ENCODE results near the gene SFSWAP.
A peak's percentile ranks its signal among the peaks of the same experiment; 100 is the strongest.

Gene SFSWAP

DNA sequence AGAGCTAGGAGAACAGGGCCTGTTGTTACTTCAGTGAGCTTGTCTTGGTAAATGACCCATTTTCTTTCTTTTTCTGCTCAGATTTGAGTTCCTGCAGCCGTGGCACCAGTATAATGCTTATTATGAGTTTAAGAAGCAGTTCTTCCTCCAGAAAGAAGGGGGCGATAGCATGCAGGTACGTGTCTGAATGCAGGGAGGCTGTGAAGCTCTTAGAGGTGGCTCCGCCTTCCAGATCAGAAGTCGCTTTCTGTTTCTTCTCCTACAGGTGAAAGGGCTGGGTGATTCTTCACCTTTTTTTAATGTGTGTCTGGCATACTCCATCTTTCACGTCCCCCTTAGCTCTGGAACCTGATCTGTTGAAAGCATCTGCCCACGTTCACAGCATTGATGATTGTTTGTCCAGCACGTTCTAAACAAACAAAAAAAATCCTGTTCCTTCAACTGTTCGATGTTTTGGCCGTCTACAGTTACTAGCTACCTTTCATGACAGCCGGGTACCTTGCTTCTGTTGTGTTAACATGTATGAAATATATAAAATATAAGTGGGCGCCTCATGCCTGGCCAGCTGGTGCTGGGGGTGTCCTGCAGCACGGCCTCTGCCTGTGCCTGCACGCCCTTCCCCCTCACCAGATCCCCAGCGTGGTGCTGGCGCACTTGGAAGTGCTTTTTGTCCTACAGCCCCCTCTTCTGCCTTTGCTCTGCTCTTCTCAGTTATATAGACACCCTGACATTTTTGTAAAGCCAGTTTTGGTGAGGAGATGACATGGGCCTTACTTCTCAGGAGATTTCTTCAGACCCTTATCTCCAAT is 44.6 kb downstream of the SFSWAP start:
- peak in 1 of 2 experiments; percentile 30 for DNase-seq (ENCODE audit: low read depth in 1 of 2, low spot score in 1 of 2)
- H3K4me3 ChIP-seq (replicated peaks; ENCODE audit: insufficient read depth, low read length) = no peak overlapping the region
- H3K27me3 ChIP-seq (ENCODE audit: insufficient read depth, poor library complexity, severe bottlenecking) = no peaks in the 10 kb centered on the region
- TF ChIP-seq GABPA (IDR thresholded peaks at IDR 0.05; ENCODE audit: low read depth) = no peak
- TF ChIP-seq SPI1 (IDR thresholded peaks at IDR 0.05; ENCODE audit: borderline replicate concordance, low read depth) = no peak
- TF ChIP-seq, protein P1, sequence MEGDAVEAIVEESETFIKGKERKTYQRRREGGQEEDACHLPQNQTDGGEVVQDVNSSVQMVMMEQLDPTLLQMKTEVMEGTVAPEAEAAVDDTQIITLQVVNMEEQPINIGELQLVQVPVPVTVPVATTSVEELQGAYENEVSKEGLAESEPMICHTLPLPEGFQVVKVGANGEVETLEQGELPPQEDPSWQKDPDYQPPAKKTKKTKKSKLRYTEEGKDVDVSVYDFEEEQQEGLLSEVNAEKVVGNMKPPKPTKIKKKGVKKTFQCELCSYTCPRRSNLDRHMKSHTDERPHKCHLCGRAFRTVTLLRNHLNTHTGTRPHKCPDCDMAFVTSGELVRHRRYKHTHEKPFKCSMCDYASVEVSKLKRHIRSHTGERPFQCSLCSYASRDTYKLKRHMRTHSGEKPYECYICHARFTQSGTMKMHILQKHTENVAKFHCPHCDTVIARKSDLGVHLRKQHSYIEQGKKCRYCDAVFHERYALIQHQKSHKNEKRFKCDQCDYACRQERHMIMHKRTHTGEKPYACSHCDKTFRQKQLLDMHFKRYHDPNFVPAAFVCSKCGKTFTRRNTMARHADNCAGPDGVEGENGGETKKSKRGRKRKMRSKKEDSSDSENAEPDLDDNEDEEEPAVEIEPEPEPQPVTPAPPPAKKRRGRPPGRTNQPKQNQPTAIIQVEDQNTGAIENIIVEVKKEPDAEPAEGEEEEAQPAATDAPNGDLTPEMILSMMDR (IDR thresholded peaks at IDR 0.05; ENCODE audit: insufficient read depth, low read length) = peak; percentile 23
- no peak overlapping the region for H3K27ac ChIP-seq (replicated peaks)

DNA sequence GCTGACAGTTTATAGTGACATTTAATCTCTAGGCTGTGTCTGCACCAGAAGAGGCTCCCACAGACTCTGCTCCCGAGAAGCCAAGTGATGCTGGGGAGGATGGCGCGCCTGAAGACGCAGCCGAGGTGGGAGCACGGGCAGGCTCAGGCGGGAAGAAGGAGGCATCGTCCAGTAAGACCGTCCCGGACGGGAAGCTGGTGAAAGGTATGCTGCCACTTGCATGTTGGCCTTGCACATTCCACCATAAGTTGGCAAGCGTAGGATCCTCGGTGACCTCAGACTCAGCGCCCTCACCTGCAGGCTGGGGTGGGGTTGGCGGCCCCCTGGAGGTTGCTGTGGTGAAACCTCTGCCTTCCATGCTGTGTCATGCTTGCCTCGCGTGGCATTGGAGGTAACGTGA is 45.6 kb downstream of the SFSWAP start:
- Histone ChIP-seq H3K27me3 (ENCODE audit: insufficient read depth, poor library complexity, severe bottlenecking) (no peaks in the 10 kb centered on the region), H3K27ac (replicated peaks) (no peak overlapping the region), H3K4me3 (replicated peaks; ENCODE audit: insufficient read depth, low read length) (no peak overlapping the region)
- DNase-seq (ENCODE audit: low read depth in 1 of 2, low spot score in 1 of 2) = no peak
- TF ChIP-seq GABPA (IDR thresholded peaks at IDR 0.05; ENCODE audit: low read depth) (no peak), SPI1 (IDR thresholded peaks at IDR 0.05; ENCODE audit: borderline replicate concordance, low read depth) (no peak), POLR2AphosphoS5 (IDR thresholded peaks at IDR 0.05; ENCODE audit: low read depth) (no peak)
- TF ChIP-seq, protein P2, sequence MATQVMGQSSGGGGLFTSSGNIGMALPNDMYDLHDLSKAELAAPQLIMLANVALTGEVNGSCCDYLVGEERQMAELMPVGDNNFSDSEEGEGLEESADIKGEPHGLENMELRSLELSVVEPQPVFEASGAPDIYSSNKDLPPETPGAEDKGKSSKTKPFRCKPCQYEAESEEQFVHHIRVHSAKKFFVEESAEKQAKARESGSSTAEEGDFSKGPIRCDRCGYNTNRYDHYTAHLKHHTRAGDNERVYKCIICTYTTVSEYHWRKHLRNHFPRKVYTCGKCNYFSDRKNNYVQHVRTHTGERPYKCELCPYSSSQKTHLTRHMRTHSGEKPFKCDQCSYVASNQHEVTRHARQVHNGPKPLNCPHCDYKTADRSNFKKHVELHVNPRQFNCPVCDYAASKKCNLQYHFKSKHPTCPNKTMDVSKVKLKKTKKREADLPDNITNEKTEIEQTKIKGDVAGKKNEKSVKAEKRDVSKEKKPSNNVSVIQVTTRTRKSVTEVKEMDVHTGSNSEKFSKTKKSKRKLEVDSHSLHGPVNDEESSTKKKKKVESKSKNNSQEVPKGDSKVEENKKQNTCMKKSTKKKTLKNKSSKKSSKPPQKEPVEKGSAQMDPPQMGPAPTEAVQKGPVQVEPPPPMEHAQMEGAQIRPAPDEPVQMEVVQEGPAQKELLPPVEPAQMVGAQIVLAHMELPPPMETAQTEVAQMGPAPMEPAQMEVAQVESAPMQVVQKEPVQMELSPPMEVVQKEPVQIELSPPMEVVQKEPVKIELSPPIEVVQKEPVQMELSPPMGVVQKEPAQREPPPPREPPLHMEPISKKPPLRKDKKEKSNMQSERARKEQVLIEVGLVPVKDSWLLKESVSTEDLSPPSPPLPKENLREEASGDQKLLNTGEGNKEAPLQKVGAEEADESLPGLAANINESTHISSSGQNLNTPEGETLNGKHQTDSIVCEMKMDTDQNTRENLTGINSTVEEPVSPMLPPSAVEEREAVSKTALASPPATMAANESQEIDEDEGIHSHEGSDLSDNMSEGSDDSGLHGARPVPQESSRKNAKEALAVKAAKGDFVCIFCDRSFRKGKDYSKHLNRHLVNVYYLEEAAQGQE (IDR thresholded peaks at IDR 0.05; ENCODE audit: insufficient replicate concordance, low read depth) = no peak
- TF ChIP-seq, protein P1 (IDR thresholded peaks at IDR 0.05; ENCODE audit: insufficient read depth, low read length) = no peak

DNA sequence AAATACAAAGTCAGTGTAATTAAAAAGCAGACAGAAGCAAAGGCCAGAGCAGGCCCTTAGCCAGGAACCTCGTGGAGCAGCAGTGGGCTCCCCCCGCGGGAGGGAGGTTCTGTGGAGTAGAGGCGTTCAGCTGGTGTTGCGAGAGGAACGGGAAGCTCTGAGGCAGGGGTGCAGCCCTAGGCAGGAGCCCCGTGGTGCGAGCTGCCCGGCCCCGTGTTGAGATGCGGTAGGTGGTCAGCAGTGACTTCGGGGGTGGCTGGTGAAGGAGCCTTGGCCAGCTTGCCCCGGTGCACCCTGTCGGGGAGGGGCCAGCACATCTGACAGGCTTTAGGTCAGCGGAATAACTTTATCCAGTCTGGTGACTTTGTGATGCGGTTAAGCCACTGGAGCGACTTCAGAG is 46.2 kb downstream of the SFSWAP start:
- TF ChIP-seq POLR2AphosphoS5 (IDR thresholded peaks at IDR 0.05; ENCODE audit: low read depth) (no peak), GABPA (IDR thresholded peaks at IDR 0.05; ENCODE audit: low read depth) (no peak), SPI1 (IDR thresholded peaks at IDR 0.05; ENCODE audit: borderline replicate concordance, low read depth) (no peak)
- TF ChIP-seq, protein P1 (IDR thresholded peaks at IDR 0.05; ENCODE audit: insufficient read depth, low read length) = no peak
- TF ChIP-seq, protein P2 (IDR thresholded peaks at IDR 0.05; ENCODE audit: insufficient replicate concordance, low read depth) = no peak
- no peak for DNase-seq (ENCODE audit: low read depth in 1 of 2, low spot score in 1 of 2)
- H3K27me3 ChIP-seq (ENCODE audit: insufficient read depth, poor library complexity, severe bottlenecking) = no peaks in the 10 kb centered on the region
- H3K27ac ChIP-seq (replicated peaks) = no peak overlapping the region
- H3K4me3 ChIP-seq (replicated peaks; ENCODE audit: insufficient read depth, low read length) = no peak overlapping the region

All from HL-60 (cell line).